ENCODE results near the gene UGT1A5.

DNA sequence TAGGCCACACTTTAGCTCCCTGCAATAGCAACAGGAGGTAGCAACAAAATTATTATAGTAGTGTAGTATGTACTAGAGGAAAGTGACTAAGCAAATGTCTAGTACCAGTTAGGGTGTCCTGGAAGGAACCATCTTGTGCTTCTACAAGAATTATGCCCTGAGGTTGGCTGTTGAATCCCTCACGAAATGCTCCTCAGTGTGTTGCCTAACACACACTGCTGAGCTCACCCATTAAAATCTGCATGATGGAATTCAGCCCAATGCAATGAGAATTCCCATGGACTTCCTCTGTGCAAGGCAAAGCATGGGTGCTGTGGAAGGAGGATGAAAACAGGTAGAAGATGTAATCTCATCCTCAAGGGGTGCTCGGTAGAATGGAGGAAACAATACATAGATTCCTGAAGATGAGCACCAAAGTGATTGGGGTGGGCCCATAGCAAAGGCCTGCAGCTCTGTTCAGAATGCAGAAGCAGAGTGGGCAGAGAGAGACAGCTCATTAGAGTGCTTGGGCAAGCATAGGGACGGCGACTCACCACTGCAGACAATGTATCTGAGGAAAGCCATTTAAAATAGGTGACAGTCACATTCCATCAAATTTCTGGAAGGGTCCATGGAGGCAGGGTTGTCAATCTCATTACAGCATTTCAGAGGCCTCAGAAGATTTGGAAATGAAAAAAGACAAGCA, 32.2 kb upstream of the UGT1A5 start:
- no peak for TF ChIP-seq SMC3 (IDR thresholded peaks at IDR 0.05; ENCODE audit: low read depth, low read length)
- no peak for TF ChIP-seq CTCF (conservative IDR thresholded peaks at IDR 0.05; ENCODE audit: low read depth, low read length)
- TF ChIP-seq RCOR1 (IDR thresholded peaks at IDR 0.05; ENCODE audit: insufficient replicate concordance, low read length) = no peak
